ENCODE results near the gene ANTXR1. TPM values are rescaled to one million over a fixed set of nuclear protein-coding genes. Genes with fewer than 3 reads are reported as not detected.

Gene ANTXR1
- total RNA-seq, 1 experiment from 2014 or later = 51.6 TPM

- peak; percentile 41 for DNase-seq (ENCODE audit: low read depth, low spot score)
- in situ Hi-C loops (cut with HindIII; ENCODE audit: low pct_unique_long_range_greater_than_20kb, low sequenced_read_pairs) = no loop called here
These were observed 147.0 kb downstream of the ANTXR1 start for GRCh38 chr2:69159986-69160385.

- in situ Hi-C loops (cut with HindIII; ENCODE audit: low pct_unique_long_range_greater_than_20kb, low sequenced_read_pairs) = no loop called here
- DNase-seq (ENCODE audit: low read depth, low spot score) = no peak
These were observed 149.1 kb downstream of the ANTXR1 start for GRCh38 chr2:69162057-69162456.

DNA sequence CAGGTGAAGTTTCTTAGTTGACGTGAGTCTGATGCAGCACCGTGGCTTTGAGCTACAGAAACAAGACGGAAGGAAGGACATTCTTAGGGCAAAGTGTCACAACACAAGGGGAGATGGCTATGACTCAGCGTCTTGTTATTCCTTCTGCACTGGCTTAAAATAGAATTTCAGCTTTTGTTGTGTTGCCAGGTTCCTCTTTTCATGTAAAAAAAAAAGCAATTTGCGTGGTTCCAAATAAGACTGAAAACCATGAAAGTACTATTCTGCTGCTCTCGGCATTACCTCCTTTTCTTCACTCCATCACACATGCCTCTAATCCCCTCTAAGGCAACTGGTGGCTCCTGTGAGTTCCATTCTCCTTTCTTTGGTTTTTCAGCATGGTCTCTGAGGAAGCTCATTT is 150.1 kb downstream of the ANTXR1 start:
- DNase-seq (ENCODE audit: low read depth, low spot score) = no peak
- in situ Hi-C loops (cut with HindIII; ENCODE audit: low pct_unique_long_range_greater_than_20kb, low sequenced_read_pairs) = no loop called here

DNA sequence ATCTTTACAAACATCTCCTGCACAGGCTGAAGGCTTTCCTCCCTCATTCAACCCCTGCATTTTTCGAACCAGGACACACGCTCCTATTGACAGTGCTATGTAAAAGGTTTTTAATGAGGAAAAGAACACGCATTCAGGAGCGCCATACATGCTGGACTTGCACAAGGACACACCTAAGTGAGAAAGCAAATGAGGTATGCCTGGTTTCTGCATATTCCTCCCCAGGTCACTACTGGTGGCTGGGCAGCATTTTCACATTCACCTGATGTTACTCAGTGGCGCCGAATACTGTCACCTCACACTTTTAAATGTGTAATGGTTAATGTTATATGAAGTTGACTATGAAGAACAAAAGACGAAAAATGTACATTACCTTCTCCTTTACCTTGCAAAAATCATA is 150.6 kb downstream of the ANTXR1 start:
- DNase-seq (ENCODE audit: low read depth, low spot score) = no peak
- in situ Hi-C loops (cut with HindIII; ENCODE audit: low pct_unique_long_range_greater_than_20kb, low sequenced_read_pairs) = no loop called here

DNA sequence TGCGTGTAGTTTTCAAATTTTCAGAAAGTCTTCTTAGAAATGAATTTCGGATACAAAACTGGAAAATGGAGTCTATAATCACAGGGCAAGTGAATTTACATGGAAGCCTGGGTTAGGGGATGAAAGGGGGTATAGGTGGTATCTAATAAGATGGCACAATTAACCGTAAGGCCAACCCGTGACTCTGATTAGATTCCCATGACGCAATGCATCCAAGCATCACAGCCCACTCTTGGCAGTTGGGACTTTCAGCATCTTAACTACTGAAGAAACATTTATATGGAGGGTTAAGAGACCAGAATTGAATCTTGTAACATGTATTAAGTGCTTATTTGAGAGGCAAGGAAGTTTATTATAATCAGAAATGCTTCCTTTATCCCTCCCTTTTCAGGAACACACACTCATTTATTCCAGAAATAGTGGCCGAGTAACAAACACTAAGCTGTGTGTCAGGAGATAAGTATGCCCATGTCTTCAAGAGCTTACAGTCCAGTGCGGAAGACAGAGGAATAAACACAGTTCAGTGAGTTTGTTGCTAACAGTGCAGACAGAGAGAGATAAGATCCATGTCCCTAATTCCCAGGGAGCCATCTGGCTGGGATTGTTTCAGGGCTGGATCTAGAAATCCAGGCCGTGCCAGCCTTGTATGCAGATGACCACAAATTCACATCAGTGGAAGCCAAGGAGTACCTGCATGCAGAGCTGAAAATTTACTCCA is 151.2 kb downstream of the ANTXR1 start:
- in situ Hi-C loops (cut with HindIII; ENCODE audit: low pct_unique_long_range_greater_than_20kb, low sequenced_read_pairs) = no loop called here
- DNase-seq (ENCODE audit: low read depth, low spot score) = no peak

DNA sequence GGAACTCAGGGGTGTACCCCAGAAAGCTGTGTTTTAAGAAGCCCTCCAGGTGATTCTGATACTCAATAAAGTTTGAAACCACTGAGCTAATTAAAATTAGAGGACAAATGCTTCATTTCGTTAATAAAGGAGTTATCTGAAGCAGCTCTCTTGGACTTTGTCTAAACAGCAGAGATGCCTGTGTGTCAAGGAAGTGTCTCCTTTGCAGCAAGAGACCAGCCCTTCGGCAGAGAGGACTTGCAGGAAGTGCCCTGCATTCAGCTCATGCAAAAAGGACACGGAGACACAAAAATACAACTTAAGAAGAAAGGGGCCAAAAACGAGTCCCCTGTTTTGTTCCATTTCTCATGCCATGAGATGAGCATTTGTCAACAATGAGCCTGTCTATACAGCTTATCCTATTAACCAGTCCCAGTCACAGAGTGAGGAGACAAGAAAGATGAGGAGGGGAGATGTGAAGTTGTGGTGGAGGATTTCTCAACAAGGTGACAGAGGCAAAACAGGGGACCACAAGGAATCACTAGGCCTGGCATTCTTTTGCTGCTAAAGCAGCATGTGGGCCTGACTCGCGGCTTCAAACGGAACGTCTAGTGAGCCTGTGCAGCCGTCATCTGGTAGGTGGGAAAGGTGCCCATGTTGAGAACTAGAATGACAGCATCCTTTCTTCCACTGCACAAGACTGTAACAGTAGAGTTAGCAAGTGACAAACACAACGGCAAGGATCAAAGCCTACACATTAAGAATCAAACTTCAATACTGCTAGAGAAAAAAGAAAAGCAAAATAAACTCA is 152.3 kb downstream of the ANTXR1 start:
- DNase-seq (ENCODE audit: low read depth, low spot score) = no peak
- in situ Hi-C loops (cut with HindIII; ENCODE audit: low pct_unique_long_range_greater_than_20kb, low sequenced_read_pairs) = no loop called here

DNA sequence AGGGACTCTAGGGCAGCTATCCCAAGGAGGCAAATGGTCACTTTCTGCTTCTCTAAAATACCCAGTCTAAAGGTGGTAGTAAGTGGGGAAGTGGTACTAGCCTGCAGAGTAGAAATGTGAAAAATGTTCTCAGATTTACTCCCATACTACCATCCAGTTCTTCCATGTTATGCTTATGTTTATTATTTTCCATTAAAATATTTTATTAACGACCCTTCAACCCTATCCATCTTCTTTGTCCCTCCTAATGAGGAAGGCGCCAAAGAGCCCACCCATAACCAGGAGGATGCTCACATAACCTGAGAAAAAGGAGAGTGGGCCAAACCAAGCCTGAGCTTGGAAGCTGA is 153.5 kb downstream of the ANTXR1 start:
- in situ Hi-C loops (cut with HindIII; ENCODE audit: low pct_unique_long_range_greater_than_20kb, low sequenced_read_pairs) = no loop called here
- DNase-seq (ENCODE audit: low read depth, low spot score) = no peak

- in situ Hi-C loops (cut with HindIII; ENCODE audit: low pct_unique_long_range_greater_than_20kb, low sequenced_read_pairs) = no loop called here
- DNase-seq (ENCODE audit: low read depth, low spot score) = no peak
These were observed 154.0 kb downstream of the ANTXR1 start for GRCh38 chr2:69166812-69167468.

DNA sequence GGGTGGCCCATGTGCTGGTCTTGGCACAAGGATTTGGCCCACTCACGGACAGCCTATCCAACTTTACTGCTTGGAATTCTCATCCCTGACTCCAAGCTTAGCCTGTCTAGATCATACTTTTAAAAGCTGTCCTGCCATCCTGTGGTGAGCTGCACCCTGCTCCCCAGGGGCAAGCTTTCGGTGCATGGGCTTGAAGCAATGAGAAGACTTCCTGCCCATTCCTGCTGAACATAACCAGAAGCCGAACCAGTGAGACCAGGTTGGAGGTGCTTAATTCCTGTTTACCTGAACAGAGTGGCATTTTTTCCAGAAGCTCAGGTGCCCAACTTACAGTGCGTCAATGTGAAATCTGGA is 154.5 kb downstream of the ANTXR1 start:
- no peak for DNase-seq (ENCODE audit: low read depth, low spot score)
- in situ Hi-C loops (cut with HindIII; ENCODE audit: low pct_unique_long_range_greater_than_20kb, low sequenced_read_pairs) = no loop called here

DNA sequence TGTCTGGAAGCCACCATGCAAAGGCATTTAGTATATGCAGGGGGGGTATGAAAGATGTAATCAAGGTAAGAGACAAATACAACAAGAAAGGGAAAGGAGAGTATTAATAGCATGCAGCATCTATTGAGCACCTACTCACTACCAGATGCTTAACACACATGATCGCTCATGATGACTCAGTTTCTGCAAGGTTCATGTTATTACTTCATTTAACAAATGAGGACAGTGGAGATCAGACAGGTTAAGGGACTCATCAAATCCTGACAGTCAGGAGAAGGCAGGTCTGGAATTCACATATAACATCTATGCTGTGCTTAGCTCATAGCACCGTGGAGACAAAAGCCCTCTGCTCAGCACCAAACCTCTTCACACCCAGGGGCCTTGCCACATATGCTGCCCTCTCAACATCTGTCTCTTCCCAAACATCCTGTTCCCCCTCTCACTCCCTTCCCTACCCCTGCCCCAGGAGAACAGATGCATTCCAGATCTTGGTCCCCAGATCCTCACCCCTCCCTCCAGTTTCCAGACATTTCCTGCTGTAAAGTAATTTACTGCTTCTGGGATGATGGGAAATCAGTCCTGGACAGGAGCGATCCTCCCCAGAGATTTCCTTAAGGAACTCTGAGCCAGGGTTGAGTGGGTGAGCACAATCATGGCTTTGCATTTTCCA is 155.3 kb downstream of the ANTXR1 start:
- DNase-seq (ENCODE audit: low read depth, low spot score) = no peak
- in situ Hi-C loops (cut with HindIII; ENCODE audit: low pct_unique_long_range_greater_than_20kb, low sequenced_read_pairs) = no loop called here

DNA sequence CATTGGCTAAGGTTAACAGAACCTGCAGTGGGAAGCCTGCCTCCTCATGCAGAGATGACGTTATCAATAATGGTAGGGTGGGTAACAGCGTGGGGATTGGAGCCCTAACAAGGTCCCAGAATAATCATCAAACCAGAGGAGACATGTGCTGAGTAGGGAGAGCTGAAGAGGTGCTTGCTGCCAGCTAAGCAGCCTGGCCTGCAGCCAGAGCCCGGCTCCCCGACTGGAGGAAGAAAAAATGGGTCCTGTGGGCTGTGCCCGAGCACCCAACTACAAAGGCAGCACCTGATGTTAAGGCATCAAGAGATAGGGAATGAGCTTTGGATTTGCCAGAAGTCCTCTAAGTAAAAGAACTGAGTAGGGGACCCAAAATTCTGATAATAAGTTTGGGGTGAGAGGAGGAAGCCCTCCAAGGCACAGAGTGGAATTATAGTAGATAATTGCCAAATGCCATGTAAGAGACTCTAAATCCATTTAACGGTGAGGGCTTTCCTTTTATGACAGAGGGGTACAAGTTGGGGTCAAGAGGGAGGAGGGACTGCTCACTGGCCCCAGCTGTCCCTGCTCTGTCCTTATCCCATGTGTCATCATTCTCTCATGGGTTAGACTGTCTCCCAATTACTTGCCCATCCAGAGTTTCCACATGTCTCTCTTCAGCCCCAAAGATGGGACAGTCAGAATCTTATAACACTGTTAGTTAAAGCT is 156.1 kb downstream of the ANTXR1 start:
- in situ Hi-C loops (cut with HindIII; ENCODE audit: low pct_unique_long_range_greater_than_20kb, low sequenced_read_pairs) = no loop called here
- DNase-seq (ENCODE audit: low read depth, low spot score) = no peak

GRCh38 chr2:69169655-69170389 is 156.8 kb downstream of the ANTXR1 start:
- DNase-seq (ENCODE audit: low read depth, low spot score) = no peak
- in situ Hi-C loops (cut with HindIII; ENCODE audit: low pct_unique_long_range_greater_than_20kb, low sequenced_read_pairs) = no loop called here

- no peak for DNase-seq (ENCODE audit: low read depth, low spot score)
- in situ Hi-C loops (cut with HindIII; ENCODE audit: low pct_unique_long_range_greater_than_20kb, low sequenced_read_pairs) = no loop called here
These were observed 157.7 kb downstream of the ANTXR1 start for GRCh38 chr2:69170661-69171060.

- in situ Hi-C loops (cut with HindIII; ENCODE audit: low pct_unique_long_range_greater_than_20kb, low sequenced_read_pairs) = no loop called here
- no peak for DNase-seq (ENCODE audit: low read depth, low spot score)
These were observed 158.3 kb downstream of the ANTXR1 start for GRCh38 chr2:69171116-69171896.

- in situ Hi-C loops (cut with HindIII; ENCODE audit: low pct_unique_long_range_greater_than_20kb, low sequenced_read_pairs) = no loop called here
- no peak for DNase-seq (ENCODE audit: low read depth, low spot score)
These were observed 159.0 kb downstream of the ANTXR1 start for GRCh38 chr2:69171897-69172525.

DNA sequence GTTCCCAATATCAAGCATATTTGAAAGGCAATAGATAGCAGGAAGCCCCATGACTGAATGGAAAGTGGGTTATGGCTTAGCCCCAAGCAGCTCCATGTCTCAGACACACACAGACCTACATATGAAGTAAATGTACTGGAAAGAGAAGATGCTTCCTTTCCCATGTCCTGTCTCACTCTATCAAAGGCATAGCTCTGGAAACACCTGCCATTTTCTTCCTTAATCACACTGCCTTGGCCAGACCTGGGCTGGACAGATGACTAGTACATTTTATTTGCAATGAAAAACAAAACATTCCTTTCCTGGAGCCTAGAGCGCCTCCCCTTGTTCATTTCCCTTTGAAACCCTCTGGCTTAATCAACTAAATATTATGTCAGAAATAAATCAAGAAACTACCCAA is 160.7 kb downstream of the ANTXR1 start:
- in situ Hi-C loops (cut with HindIII; ENCODE audit: low pct_unique_long_range_greater_than_20kb, low sequenced_read_pairs) = no loop called here
- no peak for DNase-seq (ENCODE audit: low read depth, low spot score)

Measured in SK-MEL-5 (cell line).